C4-2B (cell line): ENCODE data around the gene HOXB2.

Experiments used
- CTCF ChIP-seq: fragments of 450-650 bp; conservative IDR thresholded peaks from 2 replicates; pipeline ENCODE4 v1.5.1; 2017; ENCODE audit warnings: mild to moderate bottlenecking
- ZFX ChIP-seq: fragments of 450-650 bp; IDR thresholded peaks from 2 replicates; pipeline ENCODE4 v1.6.1; 2017

GRCh38 chr17:48544349-48545021 is 424 bp downstream of the HOXB2 start:
- TF ChIP-seq CTCF (no peak), ZFX (no peak)
